ENCODE data around the gene BRD8. TPM values are rescaled to one million over a fixed set of nuclear protein-coding genes. Genes with fewer than 3 reads are reported as not detected.

BRD8 gene
- total RNA-seq, 1 donor from 2014 or later: 12.1 TPM

- Histone ChIP-seq H3K4me3 (ENCODE audit: low read depth, low read length) (no peak overlapping the region), H3K27me3 (ENCODE audit: control insufficient read depth, insufficient read depth, low read length) (no peaks in the 10 kb centered on the region), H3K36me3 (ENCODE audit: control insufficient read depth, insufficient read depth, low read length) (peaks cover 6% of the 10 kb centered on the region)
- no peak for TF ChIP-seq CTCF (IDR thresholded peaks at IDR 0.05; ENCODE audit: insufficient read depth, low read length, severe bottlenecking)
- no peak for FAIRE-seq
- DNase-seq (ENCODE audit: low read depth): no peak
These were observed 7.6 kb upstream of the BRD8 start for GRCh38 chr5:138186002-138186447.

GRCh38 chr5:138182808-138183207 is 4.4 kb upstream of the BRD8 start:
- no peak overlapping the region for H3K4me3 ChIP-seq (ENCODE audit: low read depth, low read length)
- TF ChIP-seq CTCF (IDR thresholded peaks at IDR 0.05; ENCODE audit: insufficient read depth, low read length, severe bottlenecking): no peak
- FAIRE-seq (no peak), DNase-seq (ENCODE audit: low read depth) (no peak)
- H3K27me3 ChIP-seq (ENCODE audit: control insufficient read depth, insufficient read depth, low read length): no peaks in the 10 kb centered on the region
- H3K36me3 ChIP-seq (ENCODE audit: control insufficient read depth, insufficient read depth, low read length): no peaks in the 10 kb centered on the region

- FAIRE-seq (no peak), DNase-seq (ENCODE audit: low read depth) (no peak)
- H3K36me3 ChIP-seq (ENCODE audit: control insufficient read depth, insufficient read depth, low read length): peaks cover 3% of the 10 kb centered on the region
- no peaks in the 10 kb centered on the region for H3K27me3 ChIP-seq (ENCODE audit: control insufficient read depth, insufficient read depth, low read length)
- TF ChIP-seq CTCF (IDR thresholded peaks at IDR 0.05; ENCODE audit: insufficient read depth, low read length, severe bottlenecking): no peak
- no peak overlapping the region for H3K4me3 ChIP-seq (ENCODE audit: low read depth, low read length)
These were observed 2.4 kb upstream of the BRD8 start for GRCh38 chr5:138180841-138181240.

GRCh38 chr5:138180183-138180782 is 1.9 kb upstream of the BRD8 start:
- H3K27me3 ChIP-seq (ENCODE audit: control insufficient read depth, insufficient read depth, low read length): no peaks in the 10 kb centered on the region
- H3K36me3 ChIP-seq (ENCODE audit: control insufficient read depth, insufficient read depth, low read length): peaks cover 3% of the 10 kb centered on the region
- no peak overlapping the region for H3K4me3 ChIP-seq (ENCODE audit: low read depth, low read length)
- DNase-seq (ENCODE audit: low read depth) (peak; percentile 84), FAIRE-seq (no peak)
- peak; percentile 57 for TF ChIP-seq CTCF (IDR thresholded peaks at IDR 0.05; ENCODE audit: insufficient read depth, low read length, severe bottlenecking)

GRCh38 chr5:138179277-138179857 is 937 bp upstream of the BRD8 start:
- FAIRE-seq (no peak), DNase-seq (ENCODE audit: low read depth) (peak; percentile 7)
- Histone ChIP-seq H3K27me3 (ENCODE audit: control insufficient read depth, insufficient read depth, low read length) (no peaks in the 10 kb centered on the region), H3K36me3 (ENCODE audit: control insufficient read depth, insufficient read depth, low read length) (peaks cover 4% of the 10 kb centered on the region), H3K4me3 (ENCODE audit: low read depth, low read length) (peak overlapping the region; percentile 63)
- no peak for TF ChIP-seq CTCF (IDR thresholded peaks at IDR 0.05; ENCODE audit: insufficient read depth, low read length, severe bottlenecking)

Data from bronchial epithelial cell (primary cell).